ENCODE results near the gene OR4L1. TPM values are rescaled to one million over a fixed set of nuclear protein-coding genes. Genes with fewer than 3 reads are reported as not detected.

Gene OR4L1
- polyA plus RNA-seq, 1 of the 3 experiments (the other 2 are of a cell fraction) = not detected

- ChIA-PET POLR2A (no interaction called here), CTCF (no interaction called here)
- no peak overlapping the region for H3K4me2 ChIP-seq
- H4K20me1 ChIP-seq (ENCODE audit: insufficient read depth) = no peaks in the 10 kb centered on the region
- H3K36me3 ChIP-seq (replicated peaks in 1 of 2; ENCODE audit: control insufficient read depth in 1 of 2, insufficient read depth in 2 of 2, low read length in 1 of 2) = no peaks in the 10 kb centered on the region
- TF ChIP-seq MEF2A (IDR thresholded peaks at IDR 0.05; ENCODE audit: borderline replicate concordance, low read depth) = no peak
- TF ChIP-seq PBX3 (IDR thresholded peaks at IDR 0.05) = no peak
- TF ChIP-seq USF2 (IDR thresholded peaks at IDR 0.05; ENCODE audit: borderline replicate concordance, low read depth, low read length) = no peak
- TF ChIP-seq MXI1 (IDR thresholded peaks at IDR 0.05; ENCODE audit: low read depth, low read length) = no peak
- no peak for TF ChIP-seq EZH2phosphoT487 (IDR thresholded peaks at IDR 0.05; ENCODE audit: borderline replicate concordance, low read depth)
- TF ChIP-seq EP300 (IDR thresholded peaks at IDR 0.05; ENCODE audit: borderline replicate concordance in 1 of 2, low read depth in 1 of 2, low read length in 1 of 2) = no peak
- TF ChIP-seq USF1 (IDR thresholded peaks at IDR 0.05; ENCODE audit: borderline replicate concordance, low read depth) = no peak
- H3K9ac ChIP-seq = no peak overlapping the region
- no peaks in the 10 kb centered on the region for H3K9me3 ChIP-seq
- H3K27ac ChIP-seq (ENCODE audit: low read depth in 2 of 2, low read length in 1 of 2) = no peak overlapping the region
- H3K27me3 ChIP-seq (ENCODE audit: insufficient read depth) = no peaks in the 10 kb centered on the region
- H3K9me2 ChIP-seq = no peaks in the 10 kb centered on the region
- no peak for DNase-seq
- under 1% methylated on average over 4 of the region's 4 CpGs for WGBS (ENCODE audit: low lambda C conversion rate)
- no peaks in the 10 kb centered on the region for H3F3A ChIP-seq (replicated peaks; ENCODE audit: insufficient read depth)
- H3K79me2 ChIP-seq (ENCODE audit: insufficient read depth) = no peaks in the 10 kb centered on the region
- no peak overlapping the region for H3K4me3 ChIP-seq (ENCODE audit: low read depth in 2 of 2, low read length in 1 of 2)
- H3K4me1 ChIP-seq (ENCODE audit: control insufficient read depth in 1 of 2, insufficient read depth in 2 of 2, low read depth in 1 of 2, low read length in 1 of 2) = no peaks in the 10 kb centered on the region
- H2AFZ ChIP-seq (ENCODE audit: low read depth) = no peak overlapping the region
These were observed 32.2 kb downstream of the OR4L1 start for GRCh38 chr14:20092050-20092449.

GRCh38 chr14:20093442-20093841 lies 33.6 kb downstream of the OR4L1 start:
- H3K27me3 ChIP-seq (ENCODE audit: insufficient read depth) = no peaks in the 10 kb centered on the region
- CTCF ChIA-PET = no interaction called here
- no peak overlapping the region for H3K4me3 ChIP-seq (ENCODE audit: low read depth in 2 of 2, low read length in 1 of 2)
- H3K9ac ChIP-seq = no peak overlapping the region
- no peaks in the 10 kb centered on the region for H3K9me2 ChIP-seq
- H3K79me2 ChIP-seq (ENCODE audit: insufficient read depth) = no peaks in the 10 kb centered on the region
- POLR2A ChIA-PET = no interaction called here
- no peaks in the 10 kb centered on the region for H3K9me3 ChIP-seq
- DNase-seq = no peak
- WGBS (ENCODE audit: low lambda C conversion rate) = 0% methylated on average over 4 of the region's 4 CpGs
- H3K36me3 ChIP-seq (replicated peaks in 1 of 2; ENCODE audit: control insufficient read depth in 1 of 2, insufficient read depth in 2 of 2, low read length in 1 of 2) = no peaks in the 10 kb centered on the region
- no peak overlapping the region for H3K27ac ChIP-seq (ENCODE audit: low read depth in 2 of 2, low read length in 1 of 2)
- H3K4me1 ChIP-seq (ENCODE audit: control insufficient read depth in 1 of 2, insufficient read depth in 2 of 2, low read depth in 1 of 2, low read length in 1 of 2) = no peaks in the 10 kb centered on the region
- H3K4me2 ChIP-seq = no peak overlapping the region
- no peaks in the 10 kb centered on the region for H4K20me1 ChIP-seq (ENCODE audit: insufficient read depth)
- no peaks in the 10 kb centered on the region for H3F3A ChIP-seq (replicated peaks; ENCODE audit: insufficient read depth)
- no peak overlapping the region for H2AFZ ChIP-seq (ENCODE audit: low read depth)
- TF ChIP-seq MXI1 (IDR thresholded peaks at IDR 0.05; ENCODE audit: low read depth, low read length) = no peak
- TF ChIP-seq MAX (IDR thresholded peaks at IDR 0.05; ENCODE audit: low read depth) = no peak
- TF ChIP-seq SIN3A (IDR thresholded peaks at IDR 0.05; ENCODE audit: borderline replicate concordance, low read depth, low read length) = no peak
- no peak for TF ChIP-seq GABPA (IDR thresholded peaks at IDR 0.05; ENCODE audit: low read depth)
- TF ChIP-seq USF1 (IDR thresholded peaks at IDR 0.05; ENCODE audit: borderline replicate concordance, low read depth) = no peak
- TF ChIP-seq TAF1 (IDR thresholded peaks at IDR 0.05; ENCODE audit: borderline replicate concordance, low read depth, low read length) = no peak
- TF ChIP-seq CTCF (IDR thresholded peaks at IDR 0.05) = no peak
- no peak for TF ChIP-seq NRF1 (IDR thresholded peaks at IDR 0.05; ENCODE audit: low read depth, low read length)
- TF ChIP-seq RCOR1 (IDR thresholded peaks at IDR 0.05; ENCODE audit: low read length) = no peak
- no peak for TF ChIP-seq REST (IDR thresholded peaks at IDR 0.05; ENCODE audit: low read depth, low read length)
- TF ChIP-seq EZH2phosphoT487 (IDR thresholded peaks at IDR 0.05; ENCODE audit: borderline replicate concordance, low read depth) = no peak
- TF ChIP-seq YY1 (IDR thresholded peaks at IDR 0.05; ENCODE audit: low read depth) = no peak
- TF ChIP-seq EP300 (IDR thresholded peaks at IDR 0.05; ENCODE audit: borderline replicate concordance in 1 of 2, low read depth in 1 of 2, low read length in 1 of 2) = no peak
- TF ChIP-seq JUND (IDR thresholded peaks at IDR 0.05) = no peak
- TF ChIP-seq FOSL2 (IDR thresholded peaks at IDR 0.05; ENCODE audit: borderline replicate concordance, low read depth) = no peak

Data from SK-N-SH (cell line).